Adrenal gland (tissue), 12 donors: ENCODE measurements around the gene ST3GAL6. TPM values are rescaled to one million over a fixed set of nuclear protein-coding genes. Genes with fewer than 3 reads are reported as not detected.

Experiments used
- DNase-seq, 7 donors: peaks; one replicate each; pipeline ENCODE4 v3.0.0-alpha.2; 2019 to 2020
- H3K27ac ChIP-seq, 5 donors: fragments of 200-600 bp; sonication (generic) in 4 of 5; 1 replicate in 3 of 5; 2 replicates in 2 of 5; pipeline versions ENCODE4 v1.5.1 to v1.8.0; 2016 to 2020; ENCODE audit warnings: mild to moderate bottlenecking in 1 of 5
- H3K27me3 ChIP-seq: fragments of 200-600 bp; 2 replicates; pipeline ENCODE4 v1.8.0; 2021
- H3K36me3 ChIP-seq, 2 donors: fragments of 200-600 bp; replicated peaks in 1 of 2; 1 replicate in 1 of 2; 2 replicates in 1 of 2; pipeline versions ENCODE4 v1.5.1 to v1.8.0; 2018 to 2022
- H3K4me1 ChIP-seq, 2 donors: fragments of 200-600 bp; replicated peaks in 1 of 2; 1 replicate in 1 of 2; 2 replicates in 1 of 2; pipeline versions ENCODE4 v1.5.1 to v1.8.0; 2018 to 2021
- H3K4me3 ChIP-seq, 4 donors: fragments of 200-600 bp; sonication (generic) in 3 of 4; one replicate each; pipeline ENCODE4 v1.5.1; 2016 to 2018
- H3K9me3 ChIP-seq, 3 donors: fragments of 200-600 bp; sonication (generic) in 1 of 3; replicated peaks in 1 of 3; 1 replicate in 2 of 3; 2 replicates in 1 of 3; pipeline versions ENCODE4 v1.5.1 to v1.8.0; 2016 to 2021
- POLR2A ChIP-seq, 2 donors: fragments of 450-650 bp; IDR thresholded peaks; one replicate each; pipeline ENCODE4 v1.6.1; 2017; ENCODE audit warnings: antibody characterized with exemption in 2 of 2, mild to moderate bottlenecking in 2 of 2, moderate library complexity in 1 of 2
- WGBS, 4 donors: extraction: QIAGEN DNeasy Blood & Tissue Kit in 2 of 4; methylation state at CpG; one replicate each; pipeline versions ENCODE4 v1.1.5 to v1.1.7; 2013 to 2017; 5-methylcytosine and 5-hydroxymethylcytosine counted together
- intact Hi-C, 2 donors: fragments of 100-400 bp; cut with DNase I; formaldehyde crosslinking; loops; one replicate each; pipeline versions ENCODE4 v1.14.1 to v1.15.0; 2022 to 2023
- polyA plus RNA-seq, 3 donors: library from polyadenylated mRNA; stranded (reverse); fragments of 200-250 nt in 2 of 3; fragments of 350-450 nt in 1 of 3; fragmentation: Illumina TruSeq in 1 of 3; extraction: RNeasy Lipid Tissue Mini Kit (QIAGEN cat#74804) in 1 of 3; gene quantifications; one replicate each; pipeline ENCODE4 v1.2.3, GENCODE V29; 2013 to 2014
- total RNA-seq, 9 donors: library from RNA; depleted of rRNA in 4 of 9; stranded (reverse); fragments of >200 nt in 4 of 9; fragments of 120-200 nt in 1 of 9; fragmentation: NEBNext Ultra II Directional in 1 of 9; extraction: Animal tissue kit (Norgen Biotek cat#: 25700) in 1 of 9; gene quantifications; one replicate each; pipeline versions ENCODE4 v1.1.0 to v1.2.4, GENCODE V29; 2013 to 2023
- TF ChIP-seq, protein P1 (sequence below), 6 experiments: fragments of 450-650 bp in 4 of 6; fragments of 200-600 bp in 2 of 6; sonication (generic) in 1 of 6; IDR thresholded peaks; 1 replicate in 5 of 6; 2 replicates in 1 of 6; pipeline versions ENCODE4 v1.5.1 to v1.8.0; 2016 to 2021; ENCODE audit warnings: antibody characterized with exemption in 6 of 6, mild to moderate bottlenecking in 2 of 6, moderate library complexity in 1 of 6
- donor health status: healthy with polysubstance abuse.
- donor health status: Bipolar disorder and iron deficiency.
- donor health status: DM: yes; HTN: yes; CAD: no.
- donor health status: DM: no; HTN: no; CAD: no.
- donor health status: DM: no; HTN: no; CAD: no.
- donor health status: DM: yes; HTN: yes; CAD: no.

The ST3GAL6 gene
- total and polyA plus RNA-seq, 12 donors: 6.0 to 60.5 (median 20.1) TPM

DNA sequence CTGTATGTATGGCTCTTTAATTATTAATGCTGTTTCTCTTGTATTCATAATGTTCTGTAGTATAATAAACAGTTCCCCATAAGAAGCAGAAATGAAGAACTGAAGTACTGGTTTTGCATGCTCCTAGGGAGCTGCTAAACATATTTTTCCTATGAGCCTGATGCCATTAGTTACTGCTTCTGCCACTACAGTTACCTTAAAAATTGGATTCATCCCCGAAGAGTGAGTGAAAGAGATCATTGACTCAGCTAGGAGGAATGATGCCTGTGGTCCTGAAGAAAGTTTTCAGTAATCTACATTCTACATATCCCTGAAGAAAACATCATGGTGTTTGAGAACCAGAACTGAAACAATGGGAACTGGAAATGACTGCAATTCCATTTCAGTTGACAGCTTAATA, 37.1 kb upstream of the ST3GAL6 start:
- no peaks in the 10 kb centered on the region for H3K27me3 ChIP-seq
- intact Hi-C loops: no loop called here
- H3K4me1 ChIP-seq: no peaks in the 10 kb centered on the region
- 84 to 95% (median 91%) methylated on average over 1 of the region's 1 CpG for WGBS, 4 donors
- TF ChIP-seq, protein P1, sequence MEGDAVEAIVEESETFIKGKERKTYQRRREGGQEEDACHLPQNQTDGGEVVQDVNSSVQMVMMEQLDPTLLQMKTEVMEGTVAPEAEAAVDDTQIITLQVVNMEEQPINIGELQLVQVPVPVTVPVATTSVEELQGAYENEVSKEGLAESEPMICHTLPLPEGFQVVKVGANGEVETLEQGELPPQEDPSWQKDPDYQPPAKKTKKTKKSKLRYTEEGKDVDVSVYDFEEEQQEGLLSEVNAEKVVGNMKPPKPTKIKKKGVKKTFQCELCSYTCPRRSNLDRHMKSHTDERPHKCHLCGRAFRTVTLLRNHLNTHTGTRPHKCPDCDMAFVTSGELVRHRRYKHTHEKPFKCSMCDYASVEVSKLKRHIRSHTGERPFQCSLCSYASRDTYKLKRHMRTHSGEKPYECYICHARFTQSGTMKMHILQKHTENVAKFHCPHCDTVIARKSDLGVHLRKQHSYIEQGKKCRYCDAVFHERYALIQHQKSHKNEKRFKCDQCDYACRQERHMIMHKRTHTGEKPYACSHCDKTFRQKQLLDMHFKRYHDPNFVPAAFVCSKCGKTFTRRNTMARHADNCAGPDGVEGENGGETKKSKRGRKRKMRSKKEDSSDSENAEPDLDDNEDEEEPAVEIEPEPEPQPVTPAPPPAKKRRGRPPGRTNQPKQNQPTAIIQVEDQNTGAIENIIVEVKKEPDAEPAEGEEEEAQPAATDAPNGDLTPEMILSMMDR (IDR thresholded peaks at IDR 0.05): no peak
- TF ChIP-seq POLR2A (IDR thresholded peaks at IDR 0.05): no peak
- no peaks in the 10 kb centered on the region for H3K36me3 ChIP-seq
- DNase-seq: no peak
- H3K27ac ChIP-seq: no peak overlapping the region
- H3K9me3 ChIP-seq: no peaks in the 10 kb centered on the region
- H3K4me3 ChIP-seq: no peak overlapping the region

DNA sequence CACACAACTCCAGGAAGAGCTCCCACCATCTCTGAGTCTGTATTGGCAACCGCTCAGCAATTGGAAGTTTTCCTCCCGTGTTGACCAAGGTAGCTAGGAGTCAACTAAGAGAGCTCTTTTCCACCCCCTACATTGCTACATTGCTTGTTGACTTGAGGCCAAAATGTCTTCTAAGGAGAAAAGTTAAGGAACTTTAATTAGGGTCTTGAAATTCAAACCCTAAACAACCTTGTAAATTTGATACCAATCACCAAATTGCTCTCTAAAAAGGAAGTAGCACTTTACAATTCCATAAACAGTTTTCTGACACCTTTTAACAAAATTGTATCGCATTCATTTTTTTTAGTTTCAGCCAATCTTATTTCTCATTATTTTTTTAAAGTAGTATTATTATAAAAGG, 35.5 kb upstream of the ST3GAL6 start:
- no peak for DNase-seq
- TF ChIP-seq, protein P1 (IDR thresholded peaks at IDR 0.05): no peak
- no peak for TF ChIP-seq POLR2A (IDR thresholded peaks at IDR 0.05)
- intact Hi-C loops: no loop called here
- WGBS, 4 donors: 88 to 100% (median 91%) methylated on average over 2 to 3 of the region's 3 CpGs
- Histone ChIP-seq H3K27me3 (no peaks in the 10 kb centered on the region), H3K4me1 (no peaks in the 10 kb centered on the region), H3K4me3 (no peak overlapping the region), H3K9me3 (no peaks in the 10 kb centered on the region), H3K27ac (no peak overlapping the region), H3K36me3 (no peaks in the 10 kb centered on the region)

DNA sequence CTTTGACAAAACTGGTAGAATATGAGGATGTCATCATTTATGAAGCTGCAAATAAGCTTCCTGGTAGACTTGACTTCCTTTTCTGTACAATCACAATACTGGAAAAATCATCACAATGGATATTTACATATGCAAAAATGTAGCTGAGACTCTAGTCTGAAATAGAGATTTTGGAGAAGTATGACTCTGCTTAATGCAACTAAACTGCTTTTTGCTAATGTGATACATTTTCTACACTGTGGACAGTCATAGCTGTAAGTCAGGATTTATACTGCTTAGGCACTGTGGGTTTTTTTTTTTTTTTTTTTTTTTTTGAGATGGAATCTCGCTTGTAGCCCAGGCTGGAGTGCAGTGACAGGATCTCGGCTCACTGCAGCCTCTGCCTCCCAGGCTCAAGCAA, 34.5 kb upstream of the ST3GAL6 start:
- TF ChIP-seq, protein P1 (IDR thresholded peaks at IDR 0.05): no peak
- no peak for TF ChIP-seq POLR2A (IDR thresholded peaks at IDR 0.05)
- H3K27me3 ChIP-seq: no peaks in the 10 kb centered on the region
- DNase-seq: no peak
- 91 to 100% (median 94%) methylated on average over 2 of the region's 2 CpGs for WGBS, 4 donors
- no peak overlapping the region for H3K27ac ChIP-seq
- no peaks in the 10 kb centered on the region for H3K4me1 ChIP-seq
- H3K4me3 ChIP-seq: no peak overlapping the region
- H3K36me3 ChIP-seq: no peaks in the 10 kb centered on the region
- no peaks in the 10 kb centered on the region for H3K9me3 ChIP-seq
- intact Hi-C loops: no loop called here

DNA sequence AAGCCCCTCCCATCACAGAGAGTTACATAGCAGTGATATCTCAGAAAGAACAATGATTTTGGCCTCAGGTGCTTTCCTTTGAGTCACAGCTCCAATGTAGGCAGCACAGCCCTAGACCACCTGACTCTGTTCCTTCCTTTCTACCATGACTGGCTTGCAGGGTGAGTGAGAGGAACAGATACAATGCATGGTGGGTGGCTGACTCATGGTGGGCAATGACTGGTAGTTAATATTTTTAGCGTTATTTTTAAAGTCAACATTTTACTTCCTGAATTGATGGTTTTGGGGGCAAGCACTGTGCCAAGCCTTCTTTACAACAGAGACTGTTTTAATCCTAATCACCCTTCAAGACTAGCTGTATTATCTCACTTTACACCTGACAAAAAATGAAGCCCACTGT, 32.8 kb upstream of the ST3GAL6 start:
- peaks cover 3 to 12% of the 10 kb centered on the region in 2 donors for H3K4me1 ChIP-seq
- no peak for DNase-seq
- intact Hi-C loops: no loop called here
- H3K4me3 ChIP-seq: no peak overlapping the region
- no peaks in the 10 kb centered on the region for H3K9me3 ChIP-seq
- TF ChIP-seq POLR2A (IDR thresholded peaks at IDR 0.05): no peak
- TF ChIP-seq, protein P1 (IDR thresholded peaks at IDR 0.05): no peak
- no peaks in the 10 kb centered on the region for H3K36me3 ChIP-seq
- WGBS, 4 donors: 67 to 80% (median 78%) methylated on average over 1 of the region's 1 CpG
- H3K27me3 ChIP-seq: no peaks in the 10 kb centered on the region
- no peak overlapping the region for H3K27ac ChIP-seq
